ENCODE results near the gene SIKE1.
A peak's percentile ranks its signal among the peaks of the same experiment; 100 is the strongest.
"Not testable (repeated sequence)": the region's sequence is repeated elsewhere in the genome, so short reads cannot be mapped to it uniquely, and the experiment has no call there.

Gene SIKE1

DNA sequence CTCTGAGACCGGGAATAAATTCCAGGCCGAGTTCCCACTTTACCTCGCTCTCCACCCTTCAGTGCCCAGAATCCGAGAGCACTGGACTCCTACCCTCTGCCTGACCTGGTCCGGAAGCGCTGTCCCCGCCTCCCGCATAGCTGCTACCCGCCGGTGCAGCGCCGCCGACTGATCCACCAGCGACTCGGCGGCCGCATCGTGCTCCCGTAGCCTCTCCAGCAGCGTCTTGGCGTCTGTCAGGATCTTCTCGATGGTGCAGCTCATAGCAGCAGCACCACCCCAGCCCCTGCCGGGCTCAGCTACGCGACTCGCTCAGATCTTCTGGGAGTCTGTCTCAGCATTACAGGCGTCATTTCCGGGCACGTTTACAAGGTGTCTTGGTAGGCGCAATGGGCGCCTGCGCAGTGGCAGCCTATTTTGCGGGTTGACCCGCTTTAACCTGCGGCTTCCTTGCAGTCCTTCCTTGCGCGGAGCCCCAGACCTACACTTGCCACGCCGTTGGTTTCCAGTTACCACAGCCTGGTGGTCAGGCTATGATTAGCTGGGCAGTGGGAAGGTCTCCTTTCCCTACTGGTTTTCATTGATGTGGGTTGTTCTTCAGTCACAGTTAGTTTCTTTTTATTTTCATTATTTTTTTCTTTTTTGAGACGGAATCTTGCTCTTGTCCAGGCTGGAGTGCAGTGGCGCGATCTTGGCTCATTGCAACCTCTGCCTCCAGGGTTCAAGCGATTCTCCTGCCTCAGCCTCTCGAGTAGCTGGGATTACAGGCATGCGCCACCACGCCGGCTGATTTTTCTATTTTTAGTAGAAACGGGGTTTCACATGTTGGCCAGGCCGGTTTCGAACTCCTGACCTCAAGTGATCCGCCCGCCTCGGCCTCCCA lies at the start of gene SIKE1:
SIKE1 (minus strand) TSS at position 342 of the 883 bp plus-strand sequence; CDS start at position 264, 78 bp downstream.
- peak within 1 kb of the TSS; percentile 96 for H3K4me3 ChIP-seq (ENCODE audit: low read depth, low read length)
- TF ChIP-seq, protein P1, sequence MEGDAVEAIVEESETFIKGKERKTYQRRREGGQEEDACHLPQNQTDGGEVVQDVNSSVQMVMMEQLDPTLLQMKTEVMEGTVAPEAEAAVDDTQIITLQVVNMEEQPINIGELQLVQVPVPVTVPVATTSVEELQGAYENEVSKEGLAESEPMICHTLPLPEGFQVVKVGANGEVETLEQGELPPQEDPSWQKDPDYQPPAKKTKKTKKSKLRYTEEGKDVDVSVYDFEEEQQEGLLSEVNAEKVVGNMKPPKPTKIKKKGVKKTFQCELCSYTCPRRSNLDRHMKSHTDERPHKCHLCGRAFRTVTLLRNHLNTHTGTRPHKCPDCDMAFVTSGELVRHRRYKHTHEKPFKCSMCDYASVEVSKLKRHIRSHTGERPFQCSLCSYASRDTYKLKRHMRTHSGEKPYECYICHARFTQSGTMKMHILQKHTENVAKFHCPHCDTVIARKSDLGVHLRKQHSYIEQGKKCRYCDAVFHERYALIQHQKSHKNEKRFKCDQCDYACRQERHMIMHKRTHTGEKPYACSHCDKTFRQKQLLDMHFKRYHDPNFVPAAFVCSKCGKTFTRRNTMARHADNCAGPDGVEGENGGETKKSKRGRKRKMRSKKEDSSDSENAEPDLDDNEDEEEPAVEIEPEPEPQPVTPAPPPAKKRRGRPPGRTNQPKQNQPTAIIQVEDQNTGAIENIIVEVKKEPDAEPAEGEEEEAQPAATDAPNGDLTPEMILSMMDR (IDR thresholded peaks at IDR 0.05; ENCODE audit: borderline replicate concordance, insufficient read depth, low read depth, low read length): 0 out of 2 replicates have a peak, but pooled peaks have one; percentile 6

DNA sequence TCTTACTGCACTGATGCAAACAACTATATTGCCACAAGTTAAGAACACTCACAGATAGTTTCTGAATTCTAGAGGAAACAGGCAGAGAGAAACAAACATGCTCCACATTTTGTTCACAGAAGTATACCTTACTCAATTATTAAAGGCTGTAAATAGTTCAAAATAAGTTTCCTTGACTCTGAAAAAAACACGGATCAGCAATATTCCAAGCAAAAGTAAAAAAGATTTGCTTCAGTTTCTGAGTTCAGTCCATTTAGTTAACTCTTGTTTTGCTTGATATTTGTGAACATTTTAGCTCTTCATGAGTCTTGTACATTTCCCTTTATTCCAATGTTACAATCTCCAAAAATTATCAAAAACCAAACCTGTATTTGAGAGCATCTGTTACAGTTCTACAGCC lies 49.6 kb upstream of the SIKE1 start:
- H3K4me3 ChIP-seq (ENCODE audit: low read depth, low read length): not testable (repeated sequence)

DNA sequence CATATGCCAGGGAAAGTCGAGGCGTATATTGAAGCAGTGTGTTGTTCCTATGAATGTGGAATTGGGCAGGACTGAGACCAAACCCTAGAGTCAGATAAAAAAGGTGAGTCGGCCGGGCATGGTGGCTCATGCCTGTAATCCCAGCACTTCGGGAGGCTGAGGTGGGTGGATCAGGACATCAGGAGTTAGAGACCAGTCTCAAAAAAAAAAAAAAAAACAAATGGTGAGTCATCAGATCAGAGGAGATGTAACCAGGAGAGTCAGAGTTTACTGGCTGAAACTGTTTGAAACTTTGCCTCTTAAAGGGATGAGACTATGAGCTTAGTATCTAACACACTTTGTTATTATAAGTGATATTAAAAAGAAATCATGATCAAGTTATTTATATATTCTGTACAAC lies 47.8 kb upstream of the SIKE1 start:
- TF ChIP-seq, protein P1 (IDR thresholded peaks at IDR 0.05; ENCODE audit: borderline replicate concordance, insufficient read depth, low read depth, low read length): no peak

DNA sequence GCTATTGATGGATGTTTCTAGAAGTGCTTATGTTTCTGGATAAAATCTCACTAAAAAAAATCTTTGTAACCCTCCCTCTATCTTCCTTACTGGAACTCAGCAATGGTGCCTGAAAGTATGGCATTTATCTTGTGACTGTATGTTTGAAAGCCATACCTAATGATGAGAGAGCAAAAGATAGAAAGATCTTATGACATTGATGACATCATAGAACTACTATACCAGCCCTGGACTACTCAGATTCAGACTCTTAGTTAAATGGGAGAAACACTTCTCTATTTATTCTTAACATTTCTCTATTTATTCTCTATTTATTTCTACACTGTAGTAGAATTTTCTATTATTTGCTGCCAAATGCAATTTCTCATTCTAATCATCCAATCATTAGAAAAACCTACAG lies 41.5 kb upstream of the SIKE1 start:
- H3K4me3 ChIP-seq (ENCODE audit: low read depth, low read length): no peak overlapping the region
- TF ChIP-seq, protein P1 (IDR thresholded peaks at IDR 0.05; ENCODE audit: borderline replicate concordance, insufficient read depth, low read depth, low read length): no peak

More for the DNA sequence above, 47.8 kb upstream of the SIKE1 start:
- H3K4me3 ChIP-seq (ENCODE audit: low read depth, low read length): no peak overlapping the region

DNA sequence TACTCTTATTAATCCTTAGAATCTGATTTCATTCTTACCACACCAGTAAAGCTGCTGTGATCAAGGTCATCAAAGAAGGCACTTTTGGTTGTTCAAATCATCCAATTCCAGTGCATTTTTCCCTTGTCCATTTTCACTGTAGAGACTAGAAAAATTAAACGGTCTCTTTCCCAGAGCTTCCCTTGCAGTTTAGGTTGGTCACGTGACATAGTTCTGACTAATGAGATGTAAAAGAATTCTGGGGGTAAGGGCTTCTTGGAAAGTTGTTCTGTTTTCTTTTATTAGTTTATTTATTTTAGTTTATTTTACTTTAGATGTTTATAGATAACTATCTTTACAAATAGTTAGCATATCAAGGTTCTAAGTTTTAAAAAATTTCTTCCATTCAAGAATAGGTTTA lies 39.9 kb upstream of the SIKE1 start:
- H3K4me3 ChIP-seq (ENCODE audit: low read depth, low read length): no peak overlapping the region
- TF ChIP-seq, protein P1 (IDR thresholded peaks at IDR 0.05; ENCODE audit: borderline replicate concordance, insufficient read depth, low read depth, low read length): no peak

DNA sequence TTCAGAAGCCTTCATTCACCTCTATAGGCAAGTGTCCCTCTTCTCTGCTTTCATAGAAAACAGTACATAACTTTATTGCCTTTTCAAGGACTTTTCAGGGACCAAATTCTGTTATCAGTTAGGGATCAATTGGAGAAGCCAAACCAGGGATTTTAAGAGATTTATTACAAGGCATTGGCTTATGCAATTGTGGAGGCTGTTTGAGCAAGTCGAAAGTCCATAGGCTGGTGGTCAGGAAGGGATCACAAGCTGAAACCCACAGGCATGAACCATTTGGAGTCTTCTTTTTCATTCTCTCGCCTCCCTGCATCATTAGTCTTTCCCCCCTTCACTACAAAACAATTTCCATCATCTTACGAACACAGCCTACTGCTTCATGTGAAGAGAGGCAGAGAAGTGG lies 39.4 kb upstream of the SIKE1 start:
- TF ChIP-seq, protein P1 (IDR thresholded peaks at IDR 0.05; ENCODE audit: borderline replicate concordance, insufficient read depth, low read depth, low read length): no peak

DNA sequence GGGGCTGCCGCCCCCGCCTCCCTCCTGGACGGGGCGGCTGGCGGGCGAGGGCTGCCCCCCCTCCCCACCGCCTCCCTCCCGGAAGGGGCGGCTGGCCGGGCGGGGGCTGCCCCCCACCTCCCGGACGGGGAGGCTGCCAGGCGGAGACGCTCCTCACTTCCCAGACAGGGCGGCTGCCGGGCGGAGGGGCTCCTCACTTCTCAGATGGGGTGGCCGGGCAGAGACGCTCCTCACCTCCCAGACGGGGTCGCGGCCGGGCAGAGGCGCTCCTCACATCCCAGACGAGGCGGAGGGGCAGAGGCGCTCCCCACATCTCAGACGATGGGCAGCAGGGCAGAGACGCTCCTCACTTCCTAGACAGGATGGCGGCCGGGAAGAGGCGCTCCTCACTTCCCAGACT lies 24.0 kb upstream of the SIKE1 start:
- not testable (repeated sequence) for H3K4me3 ChIP-seq (ENCODE audit: low read depth, low read length)

More for the DNA sequence above, 39.4 kb upstream of the SIKE1 start:
- H3K4me3 ChIP-seq (ENCODE audit: low read depth, low read length): no peak overlapping the region

DNA sequence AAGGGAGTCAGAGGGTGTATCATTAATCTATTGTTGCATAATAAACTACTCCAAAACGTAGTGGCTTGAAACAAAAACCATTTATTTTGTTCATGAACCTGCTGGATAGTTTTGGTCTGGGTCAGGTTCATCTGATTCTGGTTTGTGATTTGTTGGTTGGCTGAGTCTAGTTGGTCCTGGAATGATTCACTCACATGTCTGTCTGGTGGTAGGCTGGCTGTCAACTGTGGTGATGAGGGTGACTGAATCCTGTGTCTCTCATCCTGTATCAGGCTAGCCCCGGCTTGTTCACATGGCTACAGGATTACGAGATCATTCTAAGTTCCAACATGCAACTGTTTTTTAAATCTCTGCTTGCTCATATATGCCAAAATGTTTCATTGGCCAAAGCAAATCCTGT lies 22.5 kb upstream of the SIKE1 start:
- no peak overlapping the region for H3K4me3 ChIP-seq (ENCODE audit: low read depth, low read length)
- TF ChIP-seq, protein P1 (IDR thresholded peaks at IDR 0.05; ENCODE audit: borderline replicate concordance, insufficient read depth, low read depth, low read length): no peak
